H1 (cell line): ENCODE data around the gene ITGAV. TPM values are rescaled to one million over a fixed set of nuclear protein-coding genes. Genes with fewer than 3 reads are reported as not detected.

Source experiments
- CTCF ChIA-PET: fragments of 300-600 bp; sonication (Branson Sonifier 250); formaldehyde crosslinking; loops from one replicate; lab custom pipeline; 2021; ENCODE audit not compliant: partially characterized antibody; lab: Charles Lee
- POLR2A ChIA-PET: fragments of 300-600 bp; sonication (Branson Sonifier 250); formaldehyde crosslinking; loops from one replicate; lab custom pipeline; 2021; ENCODE audit warnings: inconsistent platforms; ENCODE audit not compliant: partially characterized antibody; lab: Charles Lee
- DNase-seq, 2 experiments: peaks; one replicate each; pipeline versions ENCODE4 v3.0.0 to v3.0.0-alpha.2; 2010 to 2022; ENCODE audit warnings: low spot score in 2 of 2, low read depth in 1 of 2, mixed read lengths in 1 of 2
- FAIRE-seq: peaks from 2 replicates; lab custom pipeline; 2011; peaks lifted over from hg19 to GRCh38; lab: Jason Lieb, UNC
- H2AFZ ChIP-seq: 2 replicates; pipeline ENCODE4 v1.8.1; 2012; ENCODE audit warnings: low read length, inconsistent platforms
- H2AK5ac ChIP-seq: 2 replicates; pipeline ENCODE4 v1.6.1; 2013; ENCODE audit warnings: low read depth, low read length
- H2BK120ac ChIP-seq: replicated peaks from 2 replicates; pipeline ENCODE3; 2013; ENCODE audit warnings: low read depth, low read length, inconsistent platforms
- H2BK12ac ChIP-seq: 2 replicates; pipeline ENCODE4 v1.6.1; 2013; ENCODE audit warnings: low read depth, low read length
- H2BK15ac ChIP-seq: 2 replicates; pipeline ENCODE4 v1.6.1; 2013; ENCODE audit warnings: low read length
- H2BK20ac ChIP-seq: 2 replicates; pipeline ENCODE4 v1.6.1; 2013; ENCODE audit warnings: low read length
- H2BK5ac ChIP-seq: 2 replicates; pipeline ENCODE4 v1.6.1; 2013; ENCODE audit warnings: low read depth, low read length
- H3K14ac ChIP-seq: 2 replicates; pipeline ENCODE4 v1.6.1; 2013; ENCODE audit warnings: inconsistent platforms; ENCODE audit not compliant: insufficient read length
- H3K18ac ChIP-seq: 2 replicates; pipeline ENCODE4 v1.6.1; 2013; ENCODE audit warnings: low read length; ENCODE audit errors: extremely low read depth
- H3K23ac ChIP-seq: 2 replicates; pipeline ENCODE4 v1.6.1; 2013; ENCODE audit warnings: inconsistent platforms; ENCODE audit not compliant: insufficient read length
- H3K23me2 ChIP-seq: 2 replicates; pipeline ENCODE4 v1.6.1; 2013; ENCODE audit warnings: low read depth, low read length
- H3K27ac ChIP-seq: 2 replicates; pipeline ENCODE4 v1.6.1; 2011; ENCODE audit warnings: low read depth, low read length, inconsistent platforms
- H3K27me3 ChIP-seq, 4 experiments: replicated peaks in 1 of 4; 1 replicate in 1 of 4; 2 replicates in 3 of 4; pipeline versions ENCODE4 v1.6.1 to v1.8.1; 2011 to 2013; ENCODE audit warnings: low read length in 3 of 4, mild to moderate bottlenecking in 3 of 4, inconsistent platforms in 2 of 4, mixed read lengths in 2 of 4, moderate library complexity in 1 of 4; ENCODE audit not compliant: control insufficient read depth in 3 of 4, insufficient read depth in 3 of 4; ENCODE audit errors: extremely low read depth in 1 of 4
- H3K36me3 ChIP-seq, 4 experiments: 2 replicates each; pipeline versions ENCODE4 v1.6.1 to v1.8.1; 2011 to 2013; ENCODE audit warnings: mild to moderate bottlenecking in 4 of 4, low read length in 3 of 4, moderate library complexity in 2 of 4, control low read depth in 1 of 4, inconsistent platforms in 1 of 4; ENCODE audit not compliant: insufficient read depth in 4 of 4, control insufficient read depth in 2 of 4
- H3K4ac ChIP-seq: replicated peaks from 2 replicates; pipeline ENCODE3; 2013; ENCODE audit warnings: low read length, low read depth, mixed read lengths, inconsistent platforms; ENCODE audit not compliant: insufficient read length
- H3K4me1 ChIP-seq, 4 experiments: replicated peaks in 1 of 4; 1 replicate in 1 of 4; 2 replicates in 3 of 4; pipeline versions ENCODE4 v1.6.1 to v1.8.1; 2011 to 2013; ENCODE audit warnings: low read length in 3 of 4, inconsistent platforms in 2 of 4, mixed read lengths in 1 of 4; ENCODE audit not compliant: insufficient read depth in 4 of 4, control insufficient read depth in 3 of 4
- H3K4me2 ChIP-seq, 2 experiments: 2 replicates each; pipeline versions ENCODE4 v1.6.1 to v1.8.1; 2011 to 2013; ENCODE audit warnings: low read depth in 2 of 2, low read length in 2 of 2, control low read depth in 1 of 2, inconsistent platforms in 1 of 2, mild to moderate bottlenecking in 1 of 2; ENCODE audit not compliant: insufficient read depth in 1 of 2
- H3K4me3 ChIP-seq, 4 experiments: fragments of 200-600, 300-600 bp in 1 of 4; sonication (generic), shearing (Covaris generic), sonication (Bioruptor Twin) in 1 of 4; 2 replicates each; pipeline versions ENCODE4 v1.5.1 to v1.8.1; 2011 to 2016; ENCODE audit warnings: low read length in 4 of 4, low read depth in 3 of 4, control low read depth in 2 of 4, inconsistent platforms in 2 of 4, mild to moderate bottlenecking in 2 of 4, mixed read lengths in 1 of 4, moderate library complexity in 1 of 4; ENCODE audit not compliant: insufficient read depth in 2 of 4; ENCODE audit errors: extremely low read depth in 1 of 4
- H3K56ac ChIP-seq: replicated peaks from 2 replicates; pipeline ENCODE3; 2013; ENCODE audit warnings: low read depth, mild to moderate bottlenecking, mixed read lengths, low read length, inconsistent platforms; ENCODE audit not compliant: insufficient read length
- H3K79me1 ChIP-seq: 2 replicates; pipeline ENCODE4 v1.6.1; 2013; ENCODE audit warnings: low read depth, low read length, control low read depth
- H3K79me2 ChIP-seq, 2 experiments: 2 replicates each; pipeline versions ENCODE4 v1.6.1 to v1.8.1; 2012 to 2013; ENCODE audit warnings: low read length in 2 of 2, mild to moderate bottlenecking in 2 of 2, inconsistent platforms in 1 of 2; ENCODE audit not compliant: insufficient read depth in 2 of 2, control insufficient read depth in 1 of 2
- H3K9ac ChIP-seq, 4 experiments: replicated peaks in 1 of 4; 1 replicate in 1 of 4; 2 replicates in 3 of 4; pipeline versions ENCODE4 v1.6.1 to v1.8.1; 2011 to 2013; ENCODE audit warnings: low read depth in 3 of 4, low read length in 3 of 4, control low read depth in 2 of 4, mild to moderate bottlenecking in 2 of 4, moderate library complexity in 2 of 4, inconsistent platforms in 1 of 4; ENCODE audit errors: extremely low read depth in 1 of 4
- H3K9me3 ChIP-seq, 2 experiments: 2 replicates each; pipeline versions ENCODE4 v1.6.1 to v1.8.1; 2012 to 2013; ENCODE audit warnings: mild to moderate bottlenecking in 2 of 2, moderate library complexity in 2 of 2, control low read depth in 1 of 2, inconsistent platforms in 1 of 2, low read depth in 1 of 2, low read length in 1 of 2, mixed read lengths in 1 of 2; ENCODE audit not compliant: insufficient read depth in 2 of 2
- H4K20me1 ChIP-seq, 2 experiments: replicated peaks in 1 of 2; 2 replicates each; pipeline versions ENCODE3 to v1.8.1; 2011 to 2013; ENCODE audit warnings: inconsistent platforms in 2 of 2, low read length in 2 of 2, mild to moderate bottlenecking in 1 of 2; ENCODE audit not compliant: insufficient read depth in 2 of 2, control insufficient read depth in 1 of 2
- H4K5ac ChIP-seq: 2 replicates; pipeline ENCODE4 v1.6.1; 2013; ENCODE audit warnings: low read length, low read depth, mixed read lengths, inconsistent platforms; ENCODE audit not compliant: insufficient read length
- H4K8ac ChIP-seq: 2 replicates; pipeline ENCODE4 v1.8.0; 2013; ENCODE audit warnings: mild to moderate bottlenecking, moderate library complexity, low read length, inconsistent platforms; ENCODE audit not compliant: insufficient read depth; ENCODE audit errors: extremely low read depth
- H4K91ac ChIP-seq: replicated peaks from 2 replicates; pipeline ENCODE3; 2013; ENCODE audit warnings: low read length, mixed read lengths, inconsistent platforms; ENCODE audit not compliant: insufficient read length
- ASH2L ChIP-seq: fragments of 200-600, 300-600 bp; sonication (generic); IDR thresholded peaks from one replicate; pipeline ENCODE4 v1.7.1; 2017; ENCODE audit warnings: low read length
- CTBP2 ChIP-seq: IDR thresholded peaks from 2 replicates; pipeline ENCODE4 v1.7.0; 2011; ENCODE audit warnings: borderline replicate concordance, mild to moderate bottlenecking, moderate library complexity, mixed read lengths, low read length; ENCODE audit not compliant: insufficient read depth, insufficient read length
- E2F6 ChIP-seq: IDR thresholded peaks from 2 replicates; pipeline ENCODE4 v1.6.1; 2012; ENCODE audit warnings: inconsistent platforms
- EGR1 ChIP-seq: IDR thresholded peaks from 2 replicates; pipeline ENCODE4 v1.6.1; 2011; ENCODE audit warnings: low read depth, low read length, borderline replicate concordance
- GTF2F1 ChIP-seq: IDR thresholded peaks from 2 replicates; pipeline ENCODE4 v1.6.1; 2012; ENCODE audit warnings: low read depth, low read length, improper control_type of control experiment, borderline replicate concordance
- NRF1 ChIP-seq: IDR thresholded peaks from 2 replicates; pipeline ENCODE4 v1.6.1; 2011; ENCODE audit warnings: mild to moderate bottlenecking, low read depth, low read length, improper control_type of control experiment
- PHF8 ChIP-seq: fragments of 200-600 bp; sonication (generic); conservative IDR thresholded peaks from 2 replicates; pipeline ENCODE4 v1.7.1; 2012; ENCODE audit warnings: low read depth, mild to moderate bottlenecking, inconsistent platforms, low read length, moderate library complexity
- RBBP5 ChIP-seq: IDR thresholded peaks from 2 replicates; pipeline ENCODE4 v1.7.1; 2012; ENCODE audit warnings: low read depth, mild to moderate bottlenecking, inconsistent platforms, low read length, moderate library complexity, borderline replicate concordance
- SIN3A ChIP-seq, 2 experiments: IDR thresholded peaks in 1 of 2; conservative IDR thresholded peaks in 1 of 2; 2 replicates each; pipeline ENCODE4 v1.6.1; 2011 to 2012; ENCODE audit warnings: low read length in 2 of 2, improper control_type of control experiment in 1 of 2, low read depth in 1 of 2, mild to moderate bottlenecking in 1 of 2
- SP2 ChIP-seq: IDR thresholded peaks from 2 replicates; pipeline ENCODE4 v1.6.1; 2012; ENCODE audit warnings: mild to moderate bottlenecking, low read length, inconsistent platforms
- SUZ12 ChIP-seq: fragments of 200-600 bp; sonication (generic); IDR thresholded peaks from 2 replicates; pipeline ENCODE4 v1.6.1; 2012; ENCODE audit warnings: mild to moderate bottlenecking, inconsistent platforms, low read length, moderate library complexity, mixed read lengths
- TCF12 ChIP-seq: IDR thresholded peaks from 2 replicates; pipeline ENCODE4 v1.6.1; 2011; ENCODE audit warnings: low read depth, mild to moderate bottlenecking, low read length
- WGBS, 2 experiments: shearing (Covaris generic) in 1 of 2; methylation state at CpG; one replicate each; pipeline versions ENCODE4 v1.1.6 to v1.1.7; 2013 to 2015; ENCODE audit warnings: low lambda C conversion rate in 2 of 2, mixed read lengths in 2 of 2, inconsistent platforms in 1 of 2, low coverage in 1 of 2, missing lambda C conversion rate in 1 of 2; ENCODE audit not compliant: insufficient replicate concordance in 2 of 2, insufficient coverage in 1 of 2, insufficient read length in 1 of 2; ENCODE audit errors: extremely low coverage in 1 of 2, missing lambda C conversion rate in 1 of 2; 5-methylcytosine and 5-hydroxymethylcytosine counted together
- polyA plus RNA-seq, 7 experiments: library from polyadenylated mRNA; depleted of rRNA in 3 of 7; stranded (reverse) in 5 of 7; unstranded in 2 of 7; fragments of >200 nt in 5 of 7; fragments of 200-250 nt in 2 of 7; gene quantifications; 1 replicate in 5 of 7; 2 replicates in 1 of 7; 4 replicates in 1 of 7; pipeline versions ENCODE4 v1.2.1 to v1.2.3, GENCODE V29; 2011 to 2013; ENCODE audit warnings: missing spikeins in 2 of 7, mixed read lengths in 2 of 7
- total RNA-seq: library from RNA; stranded (reverse); fragmentation: NEBNext Ultra II Directional; extraction: Animal tissue kit (Norgen Biotek cat#: 25700); gene quantifications from 2 replicates; pipeline ENCODE4 v1.2.1, GENCODE V29; 2021

Gene ITGAV
- total and polyA plus RNA-seq, 2 of the 8 experiments (the other 6 are each of a cell fraction or from before 2014, with no cell fraction given), result 11.7 to 42.4 TPM

DNA sequence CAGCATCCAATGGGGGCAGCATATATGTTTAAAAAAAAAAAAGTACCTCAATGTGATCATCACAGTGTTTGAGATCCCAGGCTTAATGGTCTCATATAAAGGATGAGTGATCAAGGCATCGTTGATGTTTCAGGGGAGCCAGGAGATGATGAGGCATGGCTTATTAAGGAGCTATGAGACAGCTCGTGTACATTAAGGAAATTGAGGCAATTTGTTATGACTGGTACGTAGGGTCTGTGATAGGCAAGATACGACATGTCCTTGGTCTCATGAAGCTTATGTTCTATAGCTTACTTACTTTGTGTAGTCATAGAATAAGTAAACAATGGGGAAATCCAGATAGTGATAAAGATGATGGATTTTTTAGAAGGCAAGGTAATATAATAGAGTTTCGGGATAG, 54.9 kb downstream of the ITGAV start:
- no peak overlapping the region for H2AFZ ChIP-seq
- no peaks in the 10 kb centered on the region for H3K27me3 ChIP-seq
- H3K79me2 ChIP-seq, result no peaks in the 10 kb centered on the region
- no peak overlapping the region for H2AK5ac ChIP-seq
- H3K18ac ChIP-seq, result no peak overlapping the region
- H3K23ac ChIP-seq, result no peak overlapping the region
- POLR2A ChIA-PET, result interaction anchor here (0.6 to 1.2 kb wide), 2 partner anchors 90 to 159 kb away, joined by 3 to 4 read pairs; partner anchors contain the start of gene ZC3H15
- H3K4me1 ChIP-seq, result no peaks in the 10 kb centered on the region
- H3K4me2 ChIP-seq, result no peak overlapping the region
- TF ChIP-seq EGR1 (no peak), SUZ12 (no peak), ASH2L (no peak), GTF2F1 (no peak), NRF1 (no peak), SIN3A (conservative IDR thresholded peaks at IDR 0.05 in 1 of 2, IDR thresholded peaks at IDR 0.05 in 1 of 2; ENCODE audit: low read depth in 1 of 2, low read length in 2 of 2) (no peak), SP2 (no peak), PHF8 (no peak), TCF12 (no peak), RBBP5 (no peak), CTBP2 (no peak), E2F6 (no peak)
- FAIRE-seq (no peak), DNase-seq (no peak)
- 91 to 100% methylated on average over 1 to 5 of the region's 5 CpGs for WGBS, 2 experiments
- no peaks in the 10 kb centered on the region for H3K9me3 ChIP-seq
- no peak overlapping the region for H3K4me3 ChIP-seq
- H3K14ac ChIP-seq, result no peak overlapping the region
- no peak overlapping the region for H4K91ac ChIP-seq
- no peak overlapping the region for H2BK15ac ChIP-seq
- CTCF ChIA-PET, result interaction anchor here (0.7 to 6.0 kb wide), 7 partner anchors 14 to 222 kb away, joined by 3 to 34 read pairs (median 3); no protein-coding TSS in a partner anchor
- H2BK20ac ChIP-seq, result no peak overlapping the region
- H4K20me1 ChIP-seq, result no peaks in the 10 kb centered on the region
- H3K56ac ChIP-seq, result no peak overlapping the region
- H2BK5ac ChIP-seq, result no peak overlapping the region
- no peak overlapping the region for H2BK12ac ChIP-seq
- no peak overlapping the region for H4K5ac ChIP-seq
- no peak overlapping the region for H4K8ac ChIP-seq
- H3K23me2 ChIP-seq, result no peaks in the 10 kb centered on the region
- no peaks in the 10 kb centered on the region for H3K79me1 ChIP-seq
- H3K4ac ChIP-seq, result no peak overlapping the region
- H3K9ac ChIP-seq, result no peak overlapping the region
- H3K27ac ChIP-seq, result no peak overlapping the region
- no peak overlapping the region for H2BK120ac ChIP-seq
- H3K36me3 ChIP-seq, result peaks cover 2 to 8% (median 6%) of the 10 kb centered on the region in 4 experiments; a peak in 6 of 8 replicates
